Skeletal muscle satellite cell (primary cell): ENCODE results near the gene TMEM145.
A peak's percentile ranks its signal among the peaks of the same experiment; 100 is the strongest.

Experiments
- H3K27me3 ChIP-seq: 2 replicates; pipeline ENCODE4 v1.7.0; 2013; ENCODE audit warnings: low read length; ENCODE audit not compliant: control insufficient read depth, insufficient read depth
- H3K36me3 ChIP-seq: 2 replicates; pipeline ENCODE4 v1.7.0; 2013; ENCODE audit warnings: mild to moderate bottlenecking, control low read depth, low read length; ENCODE audit not compliant: insufficient read depth
- H3K4me1 ChIP-seq: 2 replicates; pipeline ENCODE4 v1.7.0; 2013; ENCODE audit warnings: low read length; ENCODE audit not compliant: control insufficient read depth, insufficient read depth
- H3K4me2 ChIP-seq: 2 replicates; pipeline ENCODE4 v1.7.0; 2013; ENCODE audit warnings: mild to moderate bottlenecking, low read length
- H3K4me3 ChIP-seq: 2 replicates; pipeline ENCODE4 v1.7.0; 2013; ENCODE audit warnings: low read length
- H3K9ac ChIP-seq: 2 replicates; pipeline ENCODE4 v1.7.0; 2013; ENCODE audit warnings: mild to moderate bottlenecking, low read depth, low read length, moderate library complexity
- H3K9me3 ChIP-seq: replicated peaks from 2 replicates; pipeline ENCODE4 v1.7.0; 2013; ENCODE audit warnings: mild to moderate bottlenecking, control low read depth, low read length

TMEM145 gene

GRCh38 chr19:42279155-42279901, 33.8 kb upstream of the TMEM145 start:
- peak overlapping the region; percentile 77 for H3K9ac ChIP-seq
- no peaks in the 10 kb centered on the region for H3K27me3 ChIP-seq
- H3K4me2 ChIP-seq = peak overlapping the region; percentile 98
- H3K9me3 ChIP-seq = no peaks in the 10 kb centered on the region
- peaks cover 72% of the 10 kb centered on the region for H3K4me1 ChIP-seq
- peaks cover 17% of the 10 kb centered on the region for H3K36me3 ChIP-seq
- H3K4me3 ChIP-seq = peak overlapping the region; percentile 89

GRCh38 chr19:42279902-42280814, 33.0 kb upstream of the TMEM145 start:
- Histone ChIP-seq H3K4me1 (peaks cover 70% of the 10 kb centered on the region), H3K4me3 (peak overlapping the region; percentile 89), H3K4me2 (peak overlapping the region; percentile 98), H3K36me3 (peaks cover 9% of the 10 kb centered on the region), H3K9ac (peak overlapping the region; percentile 77), H3K9me3 (no peaks in the 10 kb centered on the region), H3K27me3 (no peaks in the 10 kb centered on the region)

- Histone ChIP-seq H3K4me1 (peaks cover 74% of the 10 kb centered on the region), H3K9ac (peak overlapping the region; percentile 77), H3K4me3 (peak overlapping the region; percentile 89), H3K9me3 (no peaks in the 10 kb centered on the region), H3K36me3 (peaks cover 6% of the 10 kb centered on the region), H3K4me2 (peak overlapping the region; percentile 98), H3K27me3 (no peaks in the 10 kb centered on the region)
Measured at GRCh38 chr19:42280815-42281145, 32.3 kb upstream of the TMEM145 start.

- Histone ChIP-seq H3K9me3 (no peaks in the 10 kb centered on the region), H3K36me3 (peaks cover 6% of the 10 kb centered on the region), H3K4me2 (peak overlapping the region; percentile 98), H3K4me1 (peaks cover 75% of the 10 kb centered on the region), H3K9ac (peak overlapping the region; percentile 77), H3K27me3 (no peaks in the 10 kb centered on the region), H3K4me3 (peak overlapping the region; percentile 89)
Measured at GRCh38 chr19:42281146-42281826, 31.8 kb upstream of the TMEM145 start.

- Histone ChIP-seq H3K36me3 (peaks cover 5% of the 10 kb centered on the region), H3K4me1 (peaks cover 68% of the 10 kb centered on the region), H3K4me3 (peak overlapping the region; percentile 89), H3K27me3 (no peaks in the 10 kb centered on the region), H3K9ac (peak overlapping the region; percentile 77), H3K4me2 (peak overlapping the region; percentile 98), H3K9me3 (no peaks in the 10 kb centered on the region)
Measured at GRCh38 chr19:42281827-42282762, 31.0 kb upstream of the TMEM145 start.

GRCh38 chr19:42282819-42283187, 30.3 kb upstream of the TMEM145 start:
- Histone ChIP-seq H3K4me3 (peak overlapping the region; percentile 68), H3K36me3 (peaks cover 12% of the 10 kb centered on the region), H3K4me2 (peak overlapping the region; percentile 98), H3K4me1 (peaks cover 61% of the 10 kb centered on the region), H3K9me3 (no peaks in the 10 kb centered on the region), H3K27me3 (no peaks in the 10 kb centered on the region), H3K9ac (no peak overlapping the region)

- Histone ChIP-seq H3K9ac (peak overlapping the region; percentile 79), H3K4me1 (peaks cover 54% of the 10 kb centered on the region), H3K4me2 (peak overlapping the region; percentile 98), H3K4me3 (peak overlapping the region; percentile 87), H3K9me3 (no peaks in the 10 kb centered on the region), H3K36me3 (peaks cover 17% of the 10 kb centered on the region), H3K27me3 (no peaks in the 10 kb centered on the region)
Measured at GRCh38 chr19:42283188-42284065, 29.7 kb upstream of the TMEM145 start.

GRCh38 chr19:42284066-42284501, 29.0 kb upstream of the TMEM145 start:
- H3K27me3 ChIP-seq = no peaks in the 10 kb centered on the region
- H3K9me3 ChIP-seq = no peaks in the 10 kb centered on the region
- peaks cover 48% of the 10 kb centered on the region for H3K4me1 ChIP-seq
- H3K4me3 ChIP-seq = peak overlapping the region; percentile 87
- H3K9ac ChIP-seq = peak overlapping the region; percentile 79
- H3K4me2 ChIP-seq = peak overlapping the region; percentile 98
- peaks cover 24% of the 10 kb centered on the region for H3K36me3 ChIP-seq

- peak overlapping the region; percentile 75 for H3K9ac ChIP-seq
- H3K4me1 ChIP-seq = peaks cover 41% of the 10 kb centered on the region
- H3K4me2 ChIP-seq = peak overlapping the region; percentile 98
- H3K4me3 ChIP-seq = peak overlapping the region; percentile 87
- no peaks in the 10 kb centered on the region for H3K27me3 ChIP-seq
- H3K9me3 ChIP-seq = no peaks in the 10 kb centered on the region
- H3K36me3 ChIP-seq = peaks cover 30% of the 10 kb centered on the region
Measured at GRCh38 chr19:42284591-42285341, 28.3 kb upstream of the TMEM145 start.
